Right kidney (tissue), 1 donor: Measurements from ENCODE around the gene RNU6-9.
"Not testable (repeated sequence)": the region's sequence is repeated elsewhere in the genome, so short reads cannot be mapped to it uniquely, and the experiment has no call there.

Experiments used
- DNase-seq: peaks from one replicate; pipeline ENCODE4 v3.0.0-alpha.2; 2016

Gene RNU6-9

GRCh38 chr19:878751-879561 lies 14.3 kb upstream of the RNU6-9 start:
- not testable (repeated sequence) for DNase-seq

- no peak for DNase-seq
Observed at GRCh38 chr19:879711-880438, 13.4 kb upstream of the RNU6-9 start.

GRCh38 chr19:881385-882071 lies 11.8 kb upstream of the RNU6-9 start:
- no peak for DNase-seq

- no peak for DNase-seq
Observed at GRCh38 chr19:882871-883497, 10.3 kb upstream of the RNU6-9 start.

- no peak for DNase-seq
Observed at GRCh38 chr19:883661-884211, 9.5 kb upstream of the RNU6-9 start.

- no peak for DNase-seq
Observed at GRCh38 chr19:884420-885211, 8.7 kb upstream of the RNU6-9 start.

- no peak for DNase-seq
Observed at GRCh38 chr19:885536-886224, 7.6 kb upstream of the RNU6-9 start.

- no peak for DNase-seq
Observed at GRCh38 chr19:887072-887471, 6.2 kb upstream of the RNU6-9 start.

GRCh38 chr19:887599-887998 lies 5.7 kb upstream of the RNU6-9 start:
- DNase-seq, result no peak

GRCh38 chr19:888581-889385 lies 4.5 kb upstream of the RNU6-9 start:
- DNase-seq, result no peak

GRCh38 chr19:889662-890295 lies 3.5 kb upstream of the RNU6-9 start:
- DNase-seq, result no peak

GRCh38 chr19:890831-891230 lies 2.5 kb upstream of the RNU6-9 start:
- no peak for DNase-seq

GRCh38 chr19:891421-892200 lies 1.7 kb upstream of the RNU6-9 start:
- not testable (repeated sequence) for DNase-seq

- no peak for DNase-seq
Observed at GRCh38 chr19:892243-892893, 916 bp upstream of the RNU6-9 start.

- DNase-seq, result no peak
Observed at GRCh38 chr19:896434-896833, 3.1 kb downstream of the RNU6-9 start.

- DNase-seq, result no peak
Observed at GRCh38 chr19:896999-897398, 3.7 kb downstream of the RNU6-9 start.

GRCh38 chr19:897442-898039 lies 4.3 kb downstream of the RNU6-9 start:
- no peak for DNase-seq

GRCh38 chr19:898663-899062 lies 5.4 kb downstream of the RNU6-9 start:
- peak; percentile 58 for DNase-seq
